ENCODE results near the gene RAE1.

Gene RAE1

GRCh38 chr20:57372157-57372556 lies 21.1 kb downstream of the RAE1 start:
- FAIRE-seq = no peak
- no peak for TF ChIP-seq CTCF (IDR thresholded peaks at IDR 0.05; ENCODE audit: insufficient read depth, missing control alignments)

GRCh38 chr20:57372581-57373350 lies 21.7 kb downstream of the RAE1 start:
- no peak for FAIRE-seq
- TF ChIP-seq CTCF (IDR thresholded peaks at IDR 0.05; ENCODE audit: insufficient read depth, missing control alignments) = no peak

More at GRCh38 chr20:57372157-57372556, 21.1 kb downstream of the RAE1 start:
- DNase-seq (ENCODE audit: insufficient read length, low spot score) = no peak

GRCh38 chr20:57374343-57374930 lies 23.4 kb downstream of the RAE1 start:
- FAIRE-seq (no peak), DNase-seq (ENCODE audit: insufficient read length, low spot score) (no peak)
- no peak for TF ChIP-seq CTCF (IDR thresholded peaks at IDR 0.05; ENCODE audit: insufficient read depth, missing control alignments)

More at GRCh38 chr20:57372581-57373350, 21.7 kb downstream of the RAE1 start:
- no peak for DNase-seq (ENCODE audit: insufficient read length, low spot score)

GRCh38 chr20:57374931-57375651 lies 24.0 kb downstream of the RAE1 start:
- no peak for TF ChIP-seq CTCF (IDR thresholded peaks at IDR 0.05; ENCODE audit: insufficient read depth, missing control alignments)
- DNase-seq (ENCODE audit: insufficient read length, low spot score) = no peak
- no peak for FAIRE-seq

GRCh38 chr20:57375652-57376230 lies 24.7 kb downstream of the RAE1 start:
- FAIRE-seq (no peak), DNase-seq (ENCODE audit: insufficient read length, low spot score) (no peak)
- no peak for TF ChIP-seq CTCF (IDR thresholded peaks at IDR 0.05; ENCODE audit: insufficient read depth, missing control alignments)

- no peak for TF ChIP-seq CTCF (IDR thresholded peaks at IDR 0.05; ENCODE audit: insufficient read depth, missing control alignments)
- no peak for DNase-seq (ENCODE audit: insufficient read length, low spot score)
- no peak for FAIRE-seq
These were observed 26.3 kb downstream of the RAE1 start for GRCh38 chr20:57377350-57377749.

All from D721Med (cell line).